K562 (cell line): ENCODE results near the gene PDE8A.

ENCODE experiments used
- CEBPB ChIP-seq: fragments of 450-650 bp; IDR thresholded peaks from 2 replicates; pipeline ENCODE4 v1.6.1; 2016; ENCODE audit warnings: missing genetic modification characterization, missing compliant biosample characterization
- MYC ChIP-seq, 2 experiments: fragments of 250-450 bp in 1 of 2; sonication (Bioruptor Pico) in 1 of 2; IDR thresholded peaks; 2 replicates each; pipeline versions ENCODE4 v1.5.1 to v1.6.1; 2012 to 2021; ENCODE audit warnings: low read depth in 2 of 2, borderline replicate concordance in 1 of 2, improper control_type of control experiment in 1 of 2, low read length in 1 of 2, mild to moderate bottlenecking in 1 of 2, moderate library complexity in 1 of 2
- RNF2 ChIP-seq: sonication (generic); IDR thresholded peaks from 2 replicates; pipeline ENCODE4 v1.6.1; 2016
- SMC3 ChIP-seq: conservative IDR thresholded peaks from 2 replicates; pipeline ENCODE4 v1.6.1; 2011; ENCODE audit warnings: low read depth, low read length, improper control_type of control experiment; ENCODE audit not compliant: insufficient read depth
- UBTF ChIP-seq, 2 experiments: IDR thresholded peaks; 2 replicates each; pipeline ENCODE4 v1.6.1; 2012; ENCODE audit warnings: improper control_type of control experiment in 2 of 2, low read depth in 2 of 2, low read length in 2 of 2, borderline replicate concordance in 1 of 2
- ZNF175 ChIP-seq: fragments of 200-800 bp; sonication (Bioruptor generic); IDR thresholded peaks from 2 replicates; pipeline ENCODE4 v1.6.1; 2016; ENCODE audit warnings: low read depth, mild to moderate bottlenecking, missing genetic modification characterization, missing compliant biosample characterization
- ZNF778 ChIP-seq: fragments of 450-650 bp; formaldehyde crosslinking; IDR thresholded peaks from 2 replicates; pipeline ENCODE4 v1.4.0; 2020; ENCODE audit warnings: mild to moderate bottlenecking, moderate library complexity
- TF ChIP-seq, protein P1 (sequence below): sonication (generic); formaldehyde crosslinking; IDR thresholded peaks from 2 replicates; pipeline ENCODE4 v1.8.1; 2023; ENCODE audit warnings: mild to moderate bottlenecking, missing genetic modification reagents, moderate library complexity
- TF ChIP-seq, protein P2 (sequence below): sonication (generic); formaldehyde crosslinking; IDR thresholded peaks from 2 replicates; pipeline ENCODE4 v1.8.0; 2022; ENCODE audit warnings: mild to moderate bottlenecking, missing genetic modification reagents
- TF ChIP-seq, protein P3 (sequence below), 2 experiments: fragments of 200-800 bp in 1 of 2; sonication (Bioruptor generic) in 1 of 2; sonication (generic) in 1 of 2; formaldehyde crosslinking in 1 of 2; IDR thresholded peaks in 1 of 2; conservative IDR thresholded peaks in 1 of 2; 2 replicates each; pipeline versions ENCODE4 v1.5.0 to v1.6.1; 2016 to 2020; ENCODE audit warnings: missing compliant biosample characterization in 1 of 2, missing genetic modification characterization in 1 of 2, missing genetic modification reagents in 1 of 2

- TF ChIP-seq RNF2 (no peak), ZNF778 (CRISPR knock-in tag) (no peak), SMC3 (no peak), CEBPB (tag) (no peak), ZNF175 (CRISPR knock-in tag) (no peak), UBTF (IDR thresholded peaks at IDR 0.05; ENCODE audit: borderline replicate concordance in 1 of 2, low read depth in 2 of 2, low read length in 2 of 2) (no peak), MYC (IDR thresholded peaks at IDR 0.05; ENCODE audit: low read depth, low read length) (no peak), MYC (CRISPR knock-in tag; IDR thresholded peaks at IDR 0.05; ENCODE audit: borderline replicate concordance, low read depth) (no peak)
- TF ChIP-seq, protein P1, sequence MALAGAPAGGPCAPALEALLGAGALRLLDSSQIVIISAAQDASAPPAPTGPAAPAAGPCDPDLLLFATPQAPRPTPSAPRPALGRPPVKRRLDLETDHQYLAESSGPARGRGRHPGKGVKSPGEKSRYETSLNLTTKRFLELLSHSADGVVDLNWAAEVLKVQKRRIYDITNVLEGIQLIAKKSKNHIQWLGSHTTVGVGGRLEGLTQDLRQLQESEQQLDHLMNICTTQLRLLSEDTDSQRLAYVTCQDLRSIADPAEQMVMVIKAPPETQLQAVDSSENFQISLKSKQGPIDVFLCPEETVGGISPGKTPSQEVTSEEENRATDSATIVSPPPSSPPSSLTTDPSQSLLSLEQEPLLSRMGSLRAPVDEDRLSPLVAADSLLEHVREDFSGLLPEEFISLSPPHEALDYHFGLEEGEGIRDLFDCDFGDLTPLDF (CRISPR knock-in tag), result no peak
- TF ChIP-seq, protein P2, sequence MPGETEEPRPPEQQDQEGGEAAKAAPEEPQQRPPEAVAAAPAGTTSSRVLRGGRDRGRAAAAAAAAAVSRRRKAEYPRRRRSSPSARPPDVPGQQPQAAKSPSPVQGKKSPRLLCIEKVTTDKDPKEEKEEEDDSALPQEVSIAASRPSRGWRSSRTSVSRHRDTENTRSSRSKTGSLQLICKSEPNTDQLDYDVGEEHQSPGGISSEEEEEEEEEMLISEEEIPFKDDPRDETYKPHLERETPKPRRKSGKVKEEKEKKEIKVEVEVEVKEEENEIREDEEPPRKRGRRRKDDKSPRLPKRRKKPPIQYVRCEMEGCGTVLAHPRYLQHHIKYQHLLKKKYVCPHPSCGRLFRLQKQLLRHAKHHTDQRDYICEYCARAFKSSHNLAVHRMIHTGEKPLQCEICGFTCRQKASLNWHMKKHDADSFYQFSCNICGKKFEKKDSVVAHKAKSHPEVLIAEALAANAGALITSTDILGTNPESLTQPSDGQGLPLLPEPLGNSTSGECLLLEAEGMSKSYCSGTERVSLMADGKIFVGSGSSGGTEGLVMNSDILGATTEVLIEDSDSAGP, result no peak
- TF ChIP-seq, protein P3, sequence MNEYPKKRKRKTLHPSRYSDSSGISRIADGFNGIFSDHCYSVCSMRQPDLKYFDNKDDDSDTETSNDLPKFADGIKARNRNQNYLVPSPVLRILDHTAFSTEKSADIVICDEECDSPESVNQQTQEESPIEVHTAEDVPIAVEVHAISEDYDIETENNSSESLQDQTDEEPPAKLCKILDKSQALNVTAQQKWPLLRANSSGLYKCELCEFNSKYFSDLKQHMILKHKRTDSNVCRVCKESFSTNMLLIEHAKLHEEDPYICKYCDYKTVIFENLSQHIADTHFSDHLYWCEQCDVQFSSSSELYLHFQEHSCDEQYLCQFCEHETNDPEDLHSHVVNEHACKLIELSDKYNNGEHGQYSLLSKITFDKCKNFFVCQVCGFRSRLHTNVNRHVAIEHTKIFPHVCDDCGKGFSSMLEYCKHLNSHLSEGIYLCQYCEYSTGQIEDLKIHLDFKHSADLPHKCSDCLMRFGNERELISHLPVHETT (CRISPR knock-in tag; conservative IDR thresholded peaks at IDR 0.05 in 1 of 2, IDR thresholded peaks at IDR 0.05 in 1 of 2), result no peak
Observed at GRCh38 chr15:85007137-85007536, 25.5 kb downstream of the PDE8A start.
